MM.1S (cell line): ENCODE data around the gene RAB9B.

ENCODE experiments used
- DNase-seq: peaks from one replicate; pipeline ENCODE4 v3.0.0-alpha.2; 2015
- H2AFZ ChIP-seq: fragments of 300-600 bp; sonication (generic); 2 replicates; pipeline ENCODE4 v1.6.0; 2016; ENCODE audit warnings: antibody characterized with exemption, low read length
- H3F3A ChIP-seq: fragments of 300-600 bp; sonication (generic); 2 replicates; pipeline ENCODE4 v1.6.1; 2016; ENCODE audit warnings: mild to moderate bottlenecking, antibody characterized with exemption, low read length, moderate library complexity, mixed read lengths; ENCODE audit not compliant: insufficient read depth
- H3K27ac ChIP-seq: fragments of 300-600 bp; sonication (generic); 2 replicates; pipeline ENCODE4 v1.5.1; 2016; ENCODE audit warnings: mild to moderate bottlenecking, low read length
- H3K27me3 ChIP-seq: fragments of 300-600 bp; sonication (generic); replicated peaks from 2 replicates; pipeline ENCODE4 v1.6.0; 2016; ENCODE audit warnings: low read length; ENCODE audit not compliant: insufficient read depth
- H3K36me3 ChIP-seq: fragments of 300-600 bp; sonication (generic); replicated peaks from 2 replicates; pipeline ENCODE4 v1.6.1; 2016; ENCODE audit warnings: mild to moderate bottlenecking, low read length, mixed read lengths; ENCODE audit not compliant: insufficient read depth
- H3K4me1 ChIP-seq: fragments of 300-600 bp; sonication (generic); 2 replicates; pipeline ENCODE4 v1.6.1; 2016; ENCODE audit warnings: low read length, mixed read lengths
- H3K4me2 ChIP-seq: fragments of 300-600 bp; sonication (generic); 2 replicates; pipeline ENCODE4 v1.6.0; 2016; ENCODE audit warnings: low read depth, low read length
- H3K4me3 ChIP-seq: fragments of 300-600 bp; sonication (generic); 2 replicates; pipeline ENCODE4 v1.5.1; 2016; ENCODE audit warnings: low read length, mixed read lengths
- H3K79me2 ChIP-seq: fragments of 300-600 bp; sonication (generic); 2 replicates; pipeline ENCODE4 v1.6.1; 2016; ENCODE audit warnings: mixed run types, low read length, mixed read lengths
- H3K9ac ChIP-seq: fragments of 300-600 bp; sonication (generic); 2 replicates; pipeline ENCODE4 v1.6.1; 2016; ENCODE audit warnings: low read length, mixed read lengths
- H3K9me2 ChIP-seq: fragments of 300-600 bp; sonication (generic); replicated peaks from 2 replicates; pipeline ENCODE4 v1.6.1; 2016; ENCODE audit warnings: mild to moderate bottlenecking, low read length, mixed read lengths; ENCODE audit not compliant: insufficient read depth
- H3K9me3 ChIP-seq: fragments of 300-600 bp; sonication (generic); replicated peaks from 2 replicates; pipeline ENCODE4 v1.6.1; 2016; ENCODE audit warnings: mild to moderate bottlenecking, low read length, mixed read lengths; ENCODE audit not compliant: insufficient read depth
- H4K20me1 ChIP-seq: fragments of 300-600 bp; sonication (generic); 2 replicates; pipeline ENCODE4 v1.6.1; 2016; ENCODE audit warnings: mild to moderate bottlenecking, low read length, moderate library complexity, mixed read lengths; ENCODE audit not compliant: insufficient read depth
- EZH2 ChIP-seq: fragments of 300-600 bp; sonication (generic); optimal IDR thresholded peaks from 2 replicates; pipeline ENCODE3; 2017; ENCODE audit warnings: low read depth, mild to moderate bottlenecking, antibody characterized with exemption, low read length, mixed read lengths
- EZH2phosphoT487 ChIP-seq: fragments of 300-600 bp; sonication (generic); IDR thresholded peaks from 2 replicates; pipeline ENCODE4 v1.6.1; 2018; ENCODE audit warnings: antibody characterized with exemption, low read length
- TF ChIP-seq, protein P1 (sequence below): fragments of 300-600 bp; sonication (generic); IDR thresholded peaks from 2 replicates; pipeline ENCODE4 v1.5.1; 2016; ENCODE audit warnings: antibody characterized with exemption, low read length, mixed read lengths

Gene RAB9B

DNA sequence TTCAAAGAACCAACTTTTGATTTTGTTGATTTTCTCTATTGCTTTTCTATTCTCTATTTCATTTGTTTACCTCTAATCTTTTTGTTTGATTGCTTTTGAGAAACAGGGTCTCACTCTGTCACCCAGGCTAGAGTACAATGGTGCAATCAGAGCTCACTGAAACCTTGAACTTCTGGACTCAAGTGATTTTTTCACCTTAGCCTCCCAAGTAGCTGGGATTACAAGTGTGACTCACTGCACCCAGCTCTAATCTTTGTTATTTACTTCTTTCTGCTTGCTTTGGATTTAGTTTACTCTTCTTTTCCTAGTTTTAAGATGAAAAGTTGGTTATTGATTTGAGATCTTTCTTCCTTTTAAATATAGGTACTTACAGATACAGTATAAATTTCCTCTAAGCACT, 26.2 kb downstream of the RAB9B start:
- TF ChIP-seq EZH2phosphoT487 (no peak), EZH2 (no peak)
- TF ChIP-seq, protein P1, sequence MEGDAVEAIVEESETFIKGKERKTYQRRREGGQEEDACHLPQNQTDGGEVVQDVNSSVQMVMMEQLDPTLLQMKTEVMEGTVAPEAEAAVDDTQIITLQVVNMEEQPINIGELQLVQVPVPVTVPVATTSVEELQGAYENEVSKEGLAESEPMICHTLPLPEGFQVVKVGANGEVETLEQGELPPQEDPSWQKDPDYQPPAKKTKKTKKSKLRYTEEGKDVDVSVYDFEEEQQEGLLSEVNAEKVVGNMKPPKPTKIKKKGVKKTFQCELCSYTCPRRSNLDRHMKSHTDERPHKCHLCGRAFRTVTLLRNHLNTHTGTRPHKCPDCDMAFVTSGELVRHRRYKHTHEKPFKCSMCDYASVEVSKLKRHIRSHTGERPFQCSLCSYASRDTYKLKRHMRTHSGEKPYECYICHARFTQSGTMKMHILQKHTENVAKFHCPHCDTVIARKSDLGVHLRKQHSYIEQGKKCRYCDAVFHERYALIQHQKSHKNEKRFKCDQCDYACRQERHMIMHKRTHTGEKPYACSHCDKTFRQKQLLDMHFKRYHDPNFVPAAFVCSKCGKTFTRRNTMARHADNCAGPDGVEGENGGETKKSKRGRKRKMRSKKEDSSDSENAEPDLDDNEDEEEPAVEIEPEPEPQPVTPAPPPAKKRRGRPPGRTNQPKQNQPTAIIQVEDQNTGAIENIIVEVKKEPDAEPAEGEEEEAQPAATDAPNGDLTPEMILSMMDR = no peak
- no peak overlapping the region for H2AFZ ChIP-seq
- no peaks in the 10 kb centered on the region for H3F3A ChIP-seq
- no peaks in the 10 kb centered on the region for H3K9me3 ChIP-seq
- no peaks in the 10 kb centered on the region for H3K27me3 ChIP-seq
- no peak overlapping the region for H3K9ac ChIP-seq
- no peak overlapping the region for H3K4me2 ChIP-seq
- DNase-seq = no peak
- H4K20me1 ChIP-seq = no peaks in the 10 kb centered on the region
- no peaks in the 10 kb centered on the region for H3K79me2 ChIP-seq
- H3K27ac ChIP-seq = no peak overlapping the region
- no peaks in the 10 kb centered on the region for H3K9me2 ChIP-seq
- no peaks in the 10 kb centered on the region for H3K36me3 ChIP-seq
- 0 out of 2 replicates have a peak, but pooled peaks cover 1% of the 10 kb centered on the region for H3K4me1 ChIP-seq
- no peak overlapping the region for H3K4me3 ChIP-seq

DNA sequence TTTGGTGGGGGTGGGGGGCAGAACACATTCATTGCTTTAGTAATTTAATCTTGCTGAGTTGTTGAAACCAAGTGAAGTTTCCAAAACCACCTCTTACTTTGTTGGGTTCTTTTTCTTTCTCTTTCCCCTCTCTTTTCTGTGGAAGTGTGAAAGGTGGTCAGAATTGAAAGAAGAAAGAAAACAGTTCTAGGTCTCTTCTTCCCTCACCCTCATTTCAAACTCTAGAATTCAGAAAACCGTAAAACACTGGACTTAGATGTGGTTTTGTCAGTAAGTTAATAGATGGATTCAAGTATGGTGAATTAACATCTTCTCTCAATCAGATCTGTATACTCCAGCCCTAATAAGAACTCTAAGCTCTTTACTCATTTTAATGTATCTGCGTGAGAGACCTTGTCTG, 31.7 kb downstream of the RAB9B start:
- Histone ChIP-seq H3K4me3 (no peak overlapping the region), H3K9ac (no peak overlapping the region), H3K9me2 (no peaks in the 10 kb centered on the region), H2AFZ (no peak overlapping the region), H3K79me2 (no peaks in the 10 kb centered on the region), H3K9me3 (no peaks in the 10 kb centered on the region), H3F3A (0 out of 2 replicates have a peak, but pooled peaks cover 5% of the 10 kb centered on the region), H3K36me3 (no peaks in the 10 kb centered on the region), H3K27ac (peak overlapping the region; percentile 33; the same call in 1 of the 2 replicates), H3K27me3 (no peaks in the 10 kb centered on the region), H3K4me2 (peak overlapping the region; percentile 19; the same call in 1 of the 2 replicates), H3K4me1 (peaks cover 12% of the 10 kb centered on the region), H4K20me1 (no peaks in the 10 kb centered on the region)
- TF ChIP-seq, protein P1 = no peak
- no peak for TF ChIP-seq EZH2
- TF ChIP-seq EZH2phosphoT487 = no peak
- peak; percentile 44 for DNase-seq

DNA sequence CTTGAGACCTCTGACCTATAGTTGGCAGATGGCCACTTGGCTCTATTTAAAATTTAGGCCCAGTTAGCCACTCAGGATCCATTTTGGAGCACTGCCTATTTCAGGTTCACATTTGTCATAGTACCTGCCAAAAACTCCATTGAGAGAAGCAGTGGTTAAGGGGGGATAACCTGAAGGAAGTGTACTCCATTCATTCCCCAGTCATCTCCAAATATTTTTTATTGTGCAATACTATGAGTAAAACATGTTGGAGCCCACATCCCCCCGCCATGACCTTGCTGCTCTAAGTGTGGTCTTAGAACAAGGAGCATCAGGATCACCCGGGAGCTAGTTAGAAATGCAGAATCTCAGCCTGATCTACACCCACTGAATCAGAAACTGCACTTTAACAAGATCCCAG, 34.4 kb downstream of the RAB9B start:
- Histone ChIP-seq H3K9ac (no peak overlapping the region), H3K4me1 (peaks cover 12% of the 10 kb centered on the region), H3K4me2 (no peak overlapping the region), H2AFZ (no peak overlapping the region), H3K4me3 (no peak overlapping the region), H3K36me3 (no peaks in the 10 kb centered on the region), H4K20me1 (no peaks in the 10 kb centered on the region), H3K9me2 (no peaks in the 10 kb centered on the region), H3K9me3 (no peaks in the 10 kb centered on the region), H3K27ac (no peak overlapping the region), H3K27me3 (no peaks in the 10 kb centered on the region), H3F3A (0 out of 2 replicates have a peak, but pooled peaks cover 5% of the 10 kb centered on the region), H3K79me2 (no peaks in the 10 kb centered on the region)
- no peak for DNase-seq
- TF ChIP-seq EZH2phosphoT487 = no peak

DNA sequence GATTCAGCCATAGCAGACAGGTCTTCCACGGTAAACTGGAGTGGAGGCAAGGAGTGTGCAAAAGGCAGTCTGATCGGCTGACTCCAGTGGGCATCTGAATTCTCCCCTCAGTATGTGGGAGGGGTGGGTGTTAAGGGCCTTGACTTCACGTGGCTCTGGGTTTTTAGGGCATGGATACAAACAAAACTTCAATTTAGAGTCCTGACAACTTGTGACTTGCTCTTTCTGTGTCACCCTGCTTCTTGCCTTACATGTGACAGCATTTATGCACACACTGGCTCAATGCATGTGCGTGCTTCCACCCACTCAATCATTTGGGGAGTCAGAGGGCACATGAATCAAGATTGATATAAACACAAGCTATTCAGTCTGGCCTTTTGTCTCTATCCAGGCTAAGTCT, 37.9 kb downstream of the RAB9B start:
- Histone ChIP-seq H3K9ac (no peak overlapping the region), H3F3A (no peaks in the 10 kb centered on the region), H4K20me1 (no peaks in the 10 kb centered on the region), H3K4me3 (no peak overlapping the region), H3K27me3 (no peaks in the 10 kb centered on the region), H3K4me1 (no peaks in the 10 kb centered on the region), H3K9me2 (no peaks in the 10 kb centered on the region), H3K36me3 (no peaks in the 10 kb centered on the region), H3K9me3 (no peaks in the 10 kb centered on the region), H2AFZ (no peak overlapping the region), H3K27ac (no peak overlapping the region), H3K79me2 (no peaks in the 10 kb centered on the region), H3K4me2 (no peak overlapping the region)
- TF ChIP-seq, protein P1 = no peak
- TF ChIP-seq EZH2phosphoT487 (no peak), EZH2 (no peak)
- no peak for DNase-seq
